ACC112 (cell line): ENCODE measurements around the gene SEC61A1.

Experiments
- H2AFZ ChIP-seq: fragments of 200-600 bp; sonication (generic); one replicate; pipeline ENCODE4 v1.6.0; 2017; ENCODE audit warnings: antibody characterized with exemption, low read length; ENCODE audit not compliant: unreplicated experiment
- H3K27ac ChIP-seq: fragments of 200-600 bp; sonication (generic); 2 replicates; pipeline ENCODE4 v1.5.1; 2014; ENCODE audit warnings: low read depth, mild to moderate bottlenecking, antibody characterized with exemption, low read length, moderate library complexity
- H3K27me3 ChIP-seq: fragments of 200-600 bp; sonication (generic); 2 replicates; pipeline ENCODE4 v1.6.1; 2014; ENCODE audit warnings: mild to moderate bottlenecking, antibody characterized with exemption, low read length, moderate library complexity, mixed read lengths; ENCODE audit not compliant: insufficient read depth
- H3K36me3 ChIP-seq: fragments of 200-600 bp; sonication (generic); 2 replicates; pipeline ENCODE4 v1.6.1; 2016; ENCODE audit warnings: mild to moderate bottlenecking, antibody characterized with exemption, low read length, moderate library complexity, mixed read lengths; ENCODE audit not compliant: insufficient read depth
- H3K4me1 ChIP-seq: fragments of 200-600 bp; sonication (generic); one replicate; pipeline ENCODE4 v1.6.1; 2016; ENCODE audit warnings: low read length, mixed read lengths; ENCODE audit not compliant: insufficient read depth, unreplicated experiment, control insufficient read depth
- H3K4me3 ChIP-seq: fragments of 200-600 bp; sonication (generic); 2 replicates; pipeline ENCODE4 v1.5.1; 2014; ENCODE audit warnings: mild to moderate bottlenecking, low read depth, low read length
- H3K79me2 ChIP-seq: fragments of 200-600 bp; sonication (generic); one replicate; pipeline ENCODE4 v1.6.0; 2016; ENCODE audit warnings: low read length; ENCODE audit not compliant: control insufficient read depth, unreplicated experiment, insufficient read depth

SEC61A1 gene

DNA sequence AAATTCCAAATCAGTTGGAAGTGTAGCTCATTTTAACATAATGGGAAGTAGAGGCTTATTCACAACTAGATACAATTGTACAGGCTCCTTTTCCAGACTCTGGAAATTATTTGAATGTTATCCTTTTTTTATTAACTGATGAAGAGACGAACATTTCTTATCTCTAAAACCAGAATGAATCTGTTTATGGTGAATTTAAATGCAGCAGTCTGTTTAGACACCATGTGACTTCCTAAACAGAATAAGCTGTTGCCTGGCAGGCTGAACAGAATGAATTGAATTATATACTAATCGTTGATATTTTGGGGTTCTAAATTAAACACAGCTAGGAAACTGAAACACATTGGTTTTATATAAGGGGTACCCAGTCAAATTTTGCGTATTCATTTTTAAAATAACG is 4.0 kb downstream of the SEC61A1 start:
- peaks cover 69% of the 10 kb centered on the region for H3K79me2 ChIP-seq
- H2AFZ ChIP-seq, result no peak overlapping the region
- no peak overlapping the region for H3K27ac ChIP-seq
- peaks cover 51% of the 10 kb centered on the region for H3K36me3 ChIP-seq
- H3K4me3 ChIP-seq, result no peak overlapping the region
- H3K27me3 ChIP-seq, result no peaks in the 10 kb centered on the region
- H3K4me1 ChIP-seq, result peaks cover 59% of the 10 kb centered on the region

DNA sequence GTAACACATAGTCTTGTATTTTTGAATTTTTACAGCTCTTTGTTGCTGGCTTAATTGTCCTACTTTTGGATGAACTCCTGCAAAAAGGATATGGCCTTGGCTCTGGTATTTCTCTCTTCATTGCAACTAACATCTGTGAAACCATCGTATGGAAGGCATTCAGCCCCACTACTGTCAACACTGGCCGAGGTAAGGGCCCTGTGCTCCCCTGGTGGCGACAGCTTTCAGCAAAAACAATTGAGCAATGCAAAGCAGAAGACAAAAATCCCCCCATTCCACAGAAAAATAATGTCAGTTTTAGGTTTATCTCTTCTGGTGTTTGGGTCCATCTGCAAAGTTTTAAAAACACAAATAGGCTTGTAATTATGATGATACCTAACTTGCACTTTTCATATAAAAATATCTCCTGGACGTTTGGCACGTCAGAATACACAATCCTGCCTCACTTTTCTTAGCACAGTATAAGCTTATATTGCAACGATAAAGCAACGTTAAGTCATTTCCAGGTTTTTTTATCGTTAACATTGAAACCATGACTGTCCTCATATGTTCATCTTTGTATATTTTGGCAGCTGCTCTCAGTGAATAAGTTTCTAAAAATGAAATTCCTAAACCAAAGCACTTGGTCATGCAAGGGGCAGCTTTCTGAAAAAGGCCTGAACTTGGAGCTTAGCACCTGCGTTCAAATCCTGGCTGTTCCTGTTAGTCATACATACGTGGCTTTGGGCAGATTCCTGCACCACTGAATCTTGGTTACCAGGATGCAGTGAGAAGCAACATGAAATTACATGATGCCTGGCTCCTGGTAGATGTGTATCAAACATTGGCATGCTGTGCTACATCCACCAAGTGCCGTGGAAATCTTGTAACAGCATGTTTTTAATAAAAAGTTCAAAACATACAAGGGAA is 8.5 kb downstream of the SEC61A1 start:
- Histone ChIP-seq H3K27me3 (no peaks in the 10 kb centered on the region), H2AFZ (no peak overlapping the region), H3K4me1 (peaks cover 51% of the 10 kb centered on the region), H3K36me3 (peaks cover 68% of the 10 kb centered on the region), H3K4me3 (peak overlapping the region; percentile 8; the same call in 1 of the 2 replicates), H3K27ac (peak overlapping the region; percentile 94), H3K79me2 (peaks cover 61% of the 10 kb centered on the region)

DNA sequence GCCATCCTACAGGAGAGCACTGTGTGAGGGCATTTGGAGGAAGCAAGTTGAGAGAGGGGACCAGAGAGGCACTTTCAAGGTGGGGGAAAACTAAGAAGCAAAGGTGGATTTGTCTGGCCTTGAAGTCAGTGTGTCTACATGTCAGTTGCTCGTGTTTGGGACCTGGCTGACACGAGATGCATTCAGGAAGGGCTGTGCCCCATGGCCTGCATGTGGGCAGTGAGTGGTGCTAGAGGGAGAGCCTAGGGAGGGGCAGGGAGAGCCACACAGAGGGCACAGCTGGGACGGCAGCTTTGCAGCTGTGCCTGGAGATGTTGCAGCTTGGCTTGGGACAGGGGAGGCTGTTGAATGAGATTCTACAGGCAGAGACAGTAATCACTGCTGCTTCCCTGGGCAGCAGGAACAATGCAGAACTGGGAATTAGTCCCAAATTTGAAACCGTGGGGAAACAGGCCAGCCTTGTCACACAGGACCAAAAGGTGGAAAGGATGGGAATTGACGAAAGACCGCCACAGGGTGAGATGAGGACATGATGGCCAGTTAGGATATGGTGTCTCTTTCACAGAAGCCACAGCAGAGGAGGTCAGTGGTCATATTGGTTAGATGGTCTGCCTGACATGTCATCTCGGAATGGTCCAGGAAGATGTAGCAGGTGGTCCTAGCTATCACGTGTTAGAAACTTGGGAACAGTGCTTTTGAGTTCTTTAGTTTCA is 10.0 kb downstream of the SEC61A1 start:
- peak overlapping the region; percentile 94 for H3K27ac ChIP-seq
- H2AFZ ChIP-seq, result no peak overlapping the region
- H3K36me3 ChIP-seq, result peaks cover 68% of the 10 kb centered on the region
- no peaks in the 10 kb centered on the region for H3K27me3 ChIP-seq
- H3K4me3 ChIP-seq, result no peak overlapping the region
- peaks cover 56% of the 10 kb centered on the region for H3K79me2 ChIP-seq
- H3K4me1 ChIP-seq, result peaks cover 43% of the 10 kb centered on the region

DNA sequence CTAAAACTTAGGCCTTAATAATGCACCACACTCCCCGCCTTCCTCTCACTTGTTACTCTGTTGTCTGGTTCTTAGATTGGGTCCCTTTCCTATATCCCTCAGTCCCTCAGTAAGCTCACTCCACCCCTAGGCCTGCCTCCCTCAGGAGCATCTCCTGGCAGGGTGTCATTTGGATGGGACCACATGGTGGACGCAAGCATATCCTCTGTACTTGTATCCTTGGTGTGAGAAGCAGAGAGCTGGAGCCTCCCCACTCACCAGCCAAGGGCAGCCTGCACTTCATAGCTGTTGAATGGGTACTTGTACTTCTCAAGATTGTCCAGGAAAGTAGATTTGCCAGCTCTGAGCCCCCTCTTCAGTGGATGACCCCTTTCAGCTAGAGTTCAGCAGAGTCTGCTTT is 11.6 kb downstream of the SEC61A1 start:
- H3K36me3 ChIP-seq, result peaks cover 73% of the 10 kb centered on the region
- no peaks in the 10 kb centered on the region for H3K27me3 ChIP-seq
- no peak overlapping the region for H2AFZ ChIP-seq
- no peak overlapping the region for H3K4me3 ChIP-seq
- H3K79me2 ChIP-seq, result peaks cover 54% of the 10 kb centered on the region
- H3K27ac ChIP-seq, result no peak overlapping the region
- peaks cover 36% of the 10 kb centered on the region for H3K4me1 ChIP-seq

DNA sequence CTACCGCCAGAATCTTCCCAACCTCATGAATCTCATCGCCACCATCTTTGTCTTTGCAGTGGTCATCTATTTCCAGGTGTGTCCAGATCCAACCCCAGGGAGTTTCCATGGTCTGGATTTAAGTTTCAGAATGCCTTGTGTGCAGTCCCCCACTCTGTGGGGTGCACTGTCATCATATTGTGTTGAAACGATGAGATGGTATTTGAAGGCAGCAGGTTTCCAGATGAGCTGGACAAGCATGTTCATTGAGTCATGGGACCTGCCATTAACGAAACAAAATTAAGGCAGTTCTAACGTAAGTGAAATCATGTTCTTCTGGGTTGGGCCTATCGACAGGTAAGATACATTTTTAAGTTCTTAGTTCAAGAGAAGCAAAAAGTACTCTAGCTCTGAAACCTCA is 12.7 kb downstream of the SEC61A1 start:
- Histone ChIP-seq H3K27me3 (no peaks in the 10 kb centered on the region), H3K79me2 (peaks cover 51% of the 10 kb centered on the region), H3K4me1 (peaks cover 25% of the 10 kb centered on the region), H3K27ac (no peak overlapping the region), H2AFZ (no peak overlapping the region), H3K36me3 (peaks cover 75% of the 10 kb centered on the region), H3K4me3 (no peak overlapping the region)

DNA sequence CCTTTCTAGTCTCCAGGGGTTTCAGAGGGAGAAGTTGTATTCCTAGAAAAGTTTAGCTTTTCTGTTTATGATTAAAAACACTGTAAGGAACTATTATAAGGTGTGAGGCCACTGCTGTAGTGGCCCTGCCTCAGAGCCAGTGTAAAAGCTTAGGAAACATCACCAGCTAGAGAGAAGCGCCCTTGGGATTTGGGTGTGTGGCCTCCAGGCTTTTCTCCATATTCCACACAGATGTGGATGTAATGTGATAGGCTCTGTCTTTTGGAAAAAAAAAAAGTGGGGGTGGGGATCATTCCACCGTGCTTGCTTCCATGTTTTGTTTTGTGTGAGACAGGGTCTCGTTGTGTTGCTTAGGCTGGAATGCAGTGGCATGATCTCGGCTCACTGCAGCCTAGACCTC is 13.9 kb downstream of the SEC61A1 start:
- Histone ChIP-seq H3K79me2 (peaks cover 57% of the 10 kb centered on the region), H3K27me3 (no peaks in the 10 kb centered on the region), H3K36me3 (peaks cover 70% of the 10 kb centered on the region), H3K27ac (no peak overlapping the region), H3K4me1 (peaks cover 15% of the 10 kb centered on the region), H3K4me3 (no peak overlapping the region), H2AFZ (no peak overlapping the region)

DNA sequence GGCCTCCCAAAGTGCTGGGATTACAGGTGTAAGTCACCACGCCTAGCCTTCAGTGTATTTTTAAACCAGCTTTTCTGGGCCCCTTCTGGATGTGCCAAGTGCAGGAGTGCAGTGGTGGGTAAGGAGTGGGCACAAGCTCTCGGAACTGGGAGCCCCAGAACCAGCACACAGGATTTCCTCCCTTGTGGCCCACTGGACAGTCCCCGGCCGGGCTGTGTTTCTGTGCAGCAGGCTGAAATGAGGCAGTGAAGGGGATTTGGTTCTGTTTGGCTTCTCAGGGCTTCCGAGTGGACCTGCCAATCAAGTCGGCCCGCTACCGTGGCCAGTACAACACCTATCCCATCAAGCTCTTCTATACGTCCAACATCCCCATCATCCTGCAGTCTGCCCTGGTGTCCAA is 14.4 kb downstream of the SEC61A1 start:
- peaks cover 9% of the 10 kb centered on the region for H3K4me1 ChIP-seq

DNA sequence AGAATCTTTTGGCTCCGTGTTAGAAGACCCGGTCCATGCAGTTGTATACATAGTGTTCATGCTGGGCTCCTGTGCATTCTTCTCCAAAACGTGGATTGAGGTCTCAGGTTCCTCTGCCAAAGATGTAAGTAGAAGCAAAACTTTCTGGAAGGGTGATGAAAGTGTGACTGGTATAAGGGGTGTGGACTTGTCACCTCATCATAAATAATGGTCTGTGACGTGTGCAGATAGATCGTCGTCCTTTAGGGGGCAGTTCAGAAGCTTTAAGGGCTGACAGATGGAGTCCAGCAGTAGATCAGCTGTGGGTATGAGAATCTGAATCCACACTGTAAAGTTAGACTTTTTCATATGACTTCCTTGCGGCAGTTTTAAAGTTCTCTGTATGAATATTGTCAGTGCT is 15.3 kb downstream of the SEC61A1 start:
- Histone ChIP-seq H3K36me3 (peaks cover 60% of the 10 kb centered on the region), H3K27ac (no peak overlapping the region), H3K79me2 (peaks cover 45% of the 10 kb centered on the region), H3K27me3 (no peaks in the 10 kb centered on the region), H3K4me1 (peaks cover under 1% of the 10 kb centered on the region), H3K4me3 (no peak overlapping the region), H2AFZ (no peak overlapping the region)

More for the DNA sequence above, 14.4 kb downstream of the SEC61A1 start:
- H3K79me2 ChIP-seq, result peaks cover 53% of the 10 kb centered on the region
- no peak overlapping the region for H3K27ac ChIP-seq
- no peak overlapping the region for H3K4me3 ChIP-seq
- peaks cover 66% of the 10 kb centered on the region for H3K36me3 ChIP-seq
- H2AFZ ChIP-seq, result no peak overlapping the region
- H3K27me3 ChIP-seq, result no peaks in the 10 kb centered on the region

DNA sequence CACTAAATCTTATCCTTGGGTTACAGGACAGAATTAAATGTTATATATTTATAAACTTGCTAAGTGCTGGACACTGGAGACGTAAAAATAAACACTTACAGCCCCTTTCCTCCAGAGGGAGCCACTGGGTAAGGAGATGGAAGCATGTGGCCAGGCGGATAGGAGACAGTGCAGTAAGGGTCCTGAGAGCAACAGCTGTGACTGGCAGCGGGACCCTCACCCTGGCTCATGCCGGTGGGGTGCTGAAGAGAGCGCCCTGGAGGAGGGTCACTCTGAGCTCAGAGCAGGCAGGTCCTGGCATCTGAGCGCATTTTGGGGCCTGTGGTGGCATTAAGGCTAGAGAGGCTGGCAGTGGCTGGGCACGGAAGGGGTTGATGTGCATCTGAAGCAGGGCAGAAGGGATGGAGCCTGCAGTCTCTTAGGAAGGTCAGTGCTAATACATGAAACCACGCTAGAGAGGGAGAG is 16.0 kb downstream of the SEC61A1 start:
- Histone ChIP-seq H3K36me3 (peaks cover 56% of the 10 kb centered on the region), H3K79me2 (peaks cover 38% of the 10 kb centered on the region), H3K27me3 (no peaks in the 10 kb centered on the region), H3K27ac (no peak overlapping the region), H2AFZ (no peak overlapping the region), H3K4me3 (no peak overlapping the region), H3K4me1 (peaks cover under 1% of the 10 kb centered on the region)

DNA sequence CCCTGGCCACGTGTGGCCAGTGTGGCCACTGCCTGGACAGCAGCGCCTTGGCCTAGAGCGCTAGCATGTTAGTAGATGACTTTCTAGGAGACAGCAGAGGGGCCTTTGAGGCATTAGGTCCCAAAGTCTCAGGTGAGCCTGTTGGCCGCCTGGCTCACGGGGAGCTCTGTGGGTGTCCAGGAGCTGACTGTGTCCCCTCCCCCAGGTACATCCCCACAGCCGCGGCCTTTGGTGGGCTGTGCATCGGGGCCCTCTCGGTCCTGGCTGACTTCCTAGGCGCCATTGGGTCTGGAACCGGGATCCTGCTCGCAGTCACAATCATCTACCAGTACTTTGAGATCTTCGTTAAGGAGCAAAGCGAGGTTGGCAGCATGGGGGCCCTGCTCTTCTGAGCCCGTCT is 17.0 kb downstream of the SEC61A1 start:
- H3K4me1 ChIP-seq, result peaks cover 12% of the 10 kb centered on the region
- H3K4me3 ChIP-seq, result no peak overlapping the region
- H3K27me3 ChIP-seq, result no peaks in the 10 kb centered on the region
- no peak overlapping the region for H3K27ac ChIP-seq
- peaks cover 32% of the 10 kb centered on the region for H3K79me2 ChIP-seq
- peaks cover 50% of the 10 kb centered on the region for H3K36me3 ChIP-seq
- H2AFZ ChIP-seq, result no peak overlapping the region
